PC-3 (cell line): ENCODE measurements around the gene URB1. TPM values are rescaled to one million over a fixed set of nuclear protein-coding genes. Genes with fewer than 3 reads are reported as not detected.
A peak's percentile ranks its signal among the peaks of the same experiment; 100 is the strongest.

Experiments
- ATAC-seq: fragments of 200-7000 bp; cut with Tn5 transposase; 2 replicates; pipeline ENCODE4 v1.9.1; 2020; ENCODE audit warnings: mild to moderate bottlenecking, moderate library complexity
- BruUV-seq: library from RNA; stranded (reverse); fragments of 400-500 nt; replicated peaks from 2 replicates; lab custom pipeline; 2021; lab: Mats Ljungman, UMichigan
- CTCF ChIA-PET: fragments of 300-600 bp; sonication (Branson Sonifier 250); formaldehyde crosslinking; loops from one replicate; lab custom pipeline; 2022; ENCODE audit warnings: antibody characterized with exemption; lab: Charles Lee
- POLR2A ChIA-PET: fragments of 300-600 bp; sonication (Branson Sonifier 250); formaldehyde crosslinking; loops from one replicate; lab custom pipeline; 2022; ENCODE audit warnings: antibody characterized with exemption; ENCODE audit not compliant: unreplicated experiment; lab: Charles Lee
- DNase-seq: peaks from one replicate; pipeline ENCODE4 v3.0.0-alpha.2; 2015
- H2AFZ ChIP-seq: fragments of 300-600 bp; sonication (generic); 2 replicates; pipeline ENCODE4 v1.6.0; 2016; ENCODE audit warnings: antibody characterized with exemption, low read length
- H3F3A ChIP-seq: fragments of 300-600 bp; sonication (generic); one replicate; pipeline ENCODE4 v1.6.0; 2017; ENCODE audit warnings: antibody characterized with exemption, low read length, control low read depth, mild to moderate bottlenecking; ENCODE audit not compliant: unreplicated experiment
- H3K27ac ChIP-seq: fragments of 300-600 bp; sonication (generic); 2 replicates; pipeline ENCODE4 v1.5.1; 2016; ENCODE audit warnings: mild to moderate bottlenecking, low read length
- H3K27me3 ChIP-seq: fragments of 300-600 bp; sonication (generic); 2 replicates; pipeline ENCODE4 v1.6.1; 2016; ENCODE audit warnings: low read length, mixed read lengths
- H3K36me3 ChIP-seq: fragments of 300-600 bp; sonication (generic); 2 replicates; pipeline ENCODE4 v1.6.1; 2016; ENCODE audit warnings: low read depth, mixed run types, low read length, mixed read lengths
- H3K4me1 ChIP-seq: fragments of 300-600 bp; sonication (generic); 2 replicates; pipeline ENCODE4 v1.5.1; 2016; ENCODE audit warnings: low read length; ENCODE audit not compliant: insufficient read depth
- H3K4me2 ChIP-seq: fragments of 300-600 bp; sonication (generic); 2 replicates; pipeline ENCODE4 v1.6.0; 2016; ENCODE audit warnings: low read length
- H3K4me3 ChIP-seq: fragments of 300-600 bp; sonication (generic); 2 replicates; pipeline ENCODE4 v1.5.1; 2016; ENCODE audit warnings: mild to moderate bottlenecking, low read length, mixed read lengths
- H3K79me2 ChIP-seq: fragments of 300-600 bp; sonication (generic); 2 replicates; pipeline ENCODE4 v1.6.1; 2017; ENCODE audit warnings: low read length, mixed read lengths
- H3K9ac ChIP-seq: fragments of 300-600 bp; sonication (generic); 2 replicates; pipeline ENCODE4 v1.6.0; 2016; ENCODE audit warnings: mild to moderate bottlenecking, low read length
- H3K9me2 ChIP-seq: fragments of 300-600 bp; sonication (generic); replicated peaks from 2 replicates; pipeline ENCODE4 v1.6.1; 2016; ENCODE audit warnings: mixed run types, low read length, mixed read lengths
- H3K9me3 ChIP-seq: fragments of 300-600 bp; sonication (generic); 2 replicates; pipeline ENCODE4 v1.6.1; 2016; ENCODE audit warnings: low read length, mixed read lengths
- H4K20me1 ChIP-seq: fragments of 300-600 bp; sonication (generic); 2 replicates; pipeline ENCODE4 v1.6.1; 2016; ENCODE audit warnings: low read length, mixed read lengths
- CTCF ChIP-seq: fragments of 300-600 bp; sonication (generic); conservative IDR thresholded peaks from 2 replicates; pipeline ENCODE4 v1.5.1; 2017; ENCODE audit warnings: antibody characterized with exemption, low read depth, mild to moderate bottlenecking, low read length
- EZH2 ChIP-seq: fragments of 300-600 bp; sonication (generic); IDR thresholded peaks from one replicate; pipeline ENCODE4 v1.6.1; 2017; ENCODE audit warnings: antibody characterized with exemption, mild to moderate bottlenecking, low read length; ENCODE audit not compliant: unreplicated experiment
- EZH2phosphoT487 ChIP-seq: fragments of 300-600 bp; sonication (generic); IDR thresholded peaks from 2 replicates; pipeline ENCODE4 v1.6.1; 2018; ENCODE audit warnings: mild to moderate bottlenecking, antibody characterized with exemption, low read length, borderline replicate concordance
- intact Hi-C: fragments of 100-400 bp; cut with micrococcal nuclease; formaldehyde crosslinking; loops from 2 replicates; pipeline ENCODE4 v1.9.0; 2023
- total RNA-seq: library from RNA; depleted of rRNA; stranded (reverse); fragments of >200 nt; gene quantifications from 2 replicates; pipeline ENCODE4 v1.2.3, GENCODE V29; 2014

The URB1 gene
- total RNA-seq, 1 experiment from 2014 or later: 27.8 TPM

GRCh38 chr21:32411350-32412161 is 18.7 kb upstream of the URB1 start:
- Histone ChIP-seq H3K79me2 (peaks cover 33% of the 10 kb centered on the region), H3K27ac (peak overlapping the region; percentile 65), H4K20me1 (no peaks in the 10 kb centered on the region), H3K9me2 (no peaks in the 10 kb centered on the region), H2AFZ (peak overlapping the region; percentile 92), H3K27me3 (no peaks in the 10 kb centered on the region), H3K9me3 (no peaks in the 10 kb centered on the region), H3K4me1 (peaks cover 28% of the 10 kb centered on the region), H3K4me3 (peak overlapping the region; percentile 90), H3K4me2 (peak overlapping the region; percentile 99), H3K36me3 (no peaks in the 10 kb centered on the region), H3F3A (peaks cover 7% of the 10 kb centered on the region), H3K9ac (peak overlapping the region; percentile 89)
- intact Hi-C loops: loop anchor here (5.0 to 10.0 kb wide), 2 partner anchors 66 to 363 kb away; partner anchors contain the start of gene PAXBP1
- TSS peak; percentile 79 for BruUV-seq
- peak; percentile 66 for DNase-seq
- CTCF ChIA-PET: interaction anchor here (0.6 kb wide), 1 partner anchor 45 kb away, joined by 3 read pairs; no protein-coding TSS in a partner anchor
- peak; percentile 43 for ATAC-seq
- POLR2A ChIA-PET: no interaction called here
- TF ChIP-seq EZH2phosphoT487: no peak
- TF ChIP-seq CTCF: no peak
- TF ChIP-seq EZH2: no peak

- Histone ChIP-seq H3K4me1 (peaks cover 28% of the 10 kb centered on the region), H3F3A (peaks cover 7% of the 10 kb centered on the region), H2AFZ (peak overlapping the region; percentile 92), H3K79me2 (peaks cover 31% of the 10 kb centered on the region), H3K4me2 (peak overlapping the region; percentile 99), H3K27me3 (no peaks in the 10 kb centered on the region), H4K20me1 (no peaks in the 10 kb centered on the region), H3K4me3 (peak overlapping the region; percentile 90), H3K9me2 (no peaks in the 10 kb centered on the region), H3K36me3 (no peaks in the 10 kb centered on the region), H3K9ac (peak overlapping the region; percentile 89), H3K27ac (no peak overlapping the region), H3K9me3 (no peaks in the 10 kb centered on the region)
- ATAC-seq (no peak), DNase-seq (no peak)
- CTCF ChIA-PET: no interaction called here
- POLR2A ChIA-PET: no interaction called here
- BruUV-seq: no TSS peak
- TF ChIP-seq CTCF (no peak), EZH2 (no peak), EZH2phosphoT487 (no peak)
- intact Hi-C loops: loop anchor here (5.0 to 10.0 kb wide), 2 partner anchors 66 to 364 kb away; partner anchors contain the start of gene PAXBP1
Measured at GRCh38 chr21:32410916-32411315, 18.1 kb upstream of the URB1 start.

- POLR2A ChIA-PET: interaction anchor here (0.7 kb wide), 1 partner anchor 17 kb away, joined by 3 read pairs; no protein-coding TSS in a partner anchor
- Histone ChIP-seq H3K9me2 (no peaks in the 10 kb centered on the region), H3K9me3 (no peaks in the 10 kb centered on the region), H3K27me3 (no peaks in the 10 kb centered on the region), H3K9ac (no peak overlapping the region), H2AFZ (no peak overlapping the region), H3K4me3 (no peak overlapping the region), H3K36me3 (no peaks in the 10 kb centered on the region), H3K4me1 (peaks cover 28% of the 10 kb centered on the region), H3K79me2 (peaks cover 24% of the 10 kb centered on the region), H3F3A (peaks cover 7% of the 10 kb centered on the region), H4K20me1 (no peaks in the 10 kb centered on the region), H3K4me2 (no peak overlapping the region), H3K27ac (no peak overlapping the region)
- BruUV-seq: no TSS peak
- TF ChIP-seq EZH2 (no peak), CTCF (no peak), EZH2phosphoT487 (no peak)
- ATAC-seq (no peak), DNase-seq (no peak)
- CTCF ChIA-PET: no interaction called here
- intact Hi-C loops: loop anchor here (5.0 to 10.0 kb wide), 2 partner anchors 67 to 365 kb away; partner anchors contain the start of gene PAXBP1
Measured at GRCh38 chr21:32410291-32410690, 17.5 kb upstream of the URB1 start.
